Activated naive CD4-positive, alpha-beta T cell treated with Interleukin-2 at 50 U/mL for 16 hours (primary cell): ENCODE results near the gene CCDC141.
A peak's percentile ranks its signal among the peaks of the same experiment; 100 is the strongest.
"Not testable (repeated sequence)": the region's sequence is repeated elsewhere in the genome, so short reads cannot be mapped to it uniquely, and the experiment has no call there.

ENCODE experiments used
- DNase-seq: peaks from one replicate; pipeline ENCODE4 v3.0.0-alpha.2; 2020

CCDC141 gene

DNA sequence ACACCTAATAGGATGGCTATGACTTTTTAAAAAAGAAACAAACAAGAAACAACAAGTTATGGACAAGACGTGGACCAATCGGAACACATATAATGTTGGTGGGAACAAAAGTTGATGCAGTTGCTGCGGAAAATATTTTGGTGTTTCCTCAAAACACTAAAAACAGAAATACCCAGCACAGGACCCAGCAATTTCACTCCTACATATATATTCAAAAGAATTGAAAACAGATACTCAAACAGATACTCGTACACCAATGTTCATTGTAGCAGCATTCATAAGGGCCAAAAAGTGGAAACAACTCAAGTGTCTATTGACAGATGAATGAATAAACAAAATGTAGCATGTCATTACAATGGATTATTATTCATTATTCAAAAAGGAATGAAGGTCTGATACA, 12.1 kb downstream of the CCDC141 start:
- DNase-seq: no peak

DNA sequence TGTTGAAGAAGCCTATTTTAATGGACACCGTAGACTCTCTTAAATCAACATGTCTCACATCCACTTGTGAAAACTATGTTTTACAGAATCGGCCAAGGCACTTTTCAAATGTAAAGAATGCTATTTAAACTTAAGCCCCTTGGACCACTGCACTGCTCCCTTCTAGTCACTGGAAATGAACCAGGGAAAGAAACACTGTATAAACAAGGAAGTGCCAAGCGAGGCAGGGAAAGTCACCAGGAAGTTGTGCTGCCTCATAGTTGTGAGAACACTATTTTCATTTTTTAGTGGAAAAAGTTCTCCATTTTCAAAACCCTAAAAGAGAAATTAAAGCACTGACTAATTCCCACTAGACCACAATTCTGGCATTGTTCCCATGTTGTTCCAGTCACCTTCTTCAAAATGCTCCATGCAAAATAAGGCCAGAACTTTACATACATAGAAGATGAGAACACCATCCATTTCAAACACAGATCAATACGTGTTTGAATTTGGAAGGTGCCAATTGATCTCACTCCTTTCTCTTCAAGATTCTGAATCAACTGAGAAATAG, 13.5 kb downstream of the CCDC141 start:
- DNase-seq: no peak

DNA sequence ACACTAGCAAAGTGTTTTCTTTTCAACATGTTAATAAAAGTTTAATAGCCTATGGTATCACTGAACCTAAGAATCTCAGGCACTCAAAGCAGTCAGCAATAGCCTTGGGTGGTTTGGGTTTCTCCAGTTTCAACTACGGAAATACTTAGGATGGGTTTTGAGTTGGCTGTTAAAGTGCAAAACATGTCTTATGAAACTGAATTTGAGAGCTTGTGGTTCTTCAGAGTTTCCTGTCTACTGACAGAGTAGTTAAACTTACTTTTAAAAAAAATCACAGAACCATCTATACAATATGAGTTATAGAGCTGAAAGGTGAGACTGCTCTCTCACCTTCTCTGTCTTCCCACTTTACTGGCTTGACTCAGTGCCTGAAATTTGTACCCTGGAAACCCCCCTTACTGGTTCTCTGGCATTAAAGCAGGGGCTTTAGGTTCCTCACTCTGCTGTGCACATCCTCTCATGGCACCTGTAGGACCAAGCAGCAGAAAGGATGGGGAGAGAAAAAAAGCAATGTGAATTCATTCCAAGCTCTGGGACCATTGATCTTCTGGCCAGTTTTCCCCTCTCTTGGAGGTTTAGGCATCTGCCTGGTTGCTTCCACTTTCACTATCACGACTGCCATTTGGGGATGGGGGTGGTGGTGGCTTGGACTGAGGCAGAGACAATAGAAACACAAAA, 18.1 kb downstream of the CCDC141 start:
- peak; percentile 8 for DNase-seq

DNA sequence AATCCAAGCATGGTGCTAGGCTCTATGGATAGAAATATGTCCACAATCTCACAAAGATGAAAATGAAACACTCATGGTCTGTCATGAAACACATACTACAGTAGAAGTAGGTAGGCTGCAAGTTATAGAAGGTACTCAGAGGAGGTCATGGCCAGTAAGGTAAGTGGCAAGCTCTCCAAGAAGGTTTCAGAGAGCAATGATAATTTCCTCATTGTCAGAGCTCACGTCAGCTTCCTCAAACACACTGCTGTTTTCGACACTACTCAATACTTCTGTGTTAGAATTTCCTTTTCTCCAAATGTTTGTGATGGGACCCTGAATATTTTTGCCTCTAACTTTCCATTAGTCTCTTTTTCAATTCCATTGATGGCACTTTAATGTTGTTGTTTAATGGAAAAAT, 25.5 kb downstream of the CCDC141 start:
- no peak for DNase-seq

DNA sequence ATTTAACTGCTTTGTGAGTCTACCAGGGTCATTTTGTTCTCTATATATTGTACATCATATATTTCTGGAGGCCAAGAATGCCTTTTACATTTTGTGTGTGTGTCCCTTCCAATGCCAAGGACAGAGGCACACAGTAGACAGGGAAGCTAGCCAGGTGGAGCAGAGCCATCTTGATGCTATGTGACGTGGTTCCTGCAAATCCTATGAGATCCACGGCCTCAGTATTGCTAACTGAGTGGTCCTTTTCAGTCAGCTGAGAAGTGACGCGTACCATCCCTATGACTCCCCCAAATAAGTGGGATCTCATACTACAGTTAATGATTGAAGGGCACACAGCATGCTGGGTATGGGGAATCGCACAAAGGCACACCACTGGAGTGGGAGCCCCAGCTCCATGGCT, 27.3 kb downstream of the CCDC141 start:
- no peak for DNase-seq

DNA sequence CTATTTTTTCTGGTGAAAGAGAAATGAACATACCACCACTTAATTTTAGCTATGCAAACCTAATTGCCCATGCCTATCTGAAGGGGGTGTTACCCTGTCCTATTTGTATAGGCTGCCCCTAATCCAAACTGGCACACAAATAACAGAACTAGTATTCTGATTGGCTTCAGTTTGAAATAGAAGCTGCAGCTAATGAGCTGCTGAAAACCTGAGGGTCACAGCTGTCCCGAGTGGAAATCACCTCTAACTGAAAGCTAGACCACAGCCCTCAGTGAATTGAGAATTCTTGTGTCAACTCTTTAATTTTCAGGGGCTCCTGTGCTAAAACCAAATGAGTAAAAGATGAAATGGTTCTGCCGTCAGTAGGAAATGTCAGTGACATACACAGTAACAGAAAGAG, 28.7 kb downstream of the CCDC141 start:
- DNase-seq: no peak

DNA sequence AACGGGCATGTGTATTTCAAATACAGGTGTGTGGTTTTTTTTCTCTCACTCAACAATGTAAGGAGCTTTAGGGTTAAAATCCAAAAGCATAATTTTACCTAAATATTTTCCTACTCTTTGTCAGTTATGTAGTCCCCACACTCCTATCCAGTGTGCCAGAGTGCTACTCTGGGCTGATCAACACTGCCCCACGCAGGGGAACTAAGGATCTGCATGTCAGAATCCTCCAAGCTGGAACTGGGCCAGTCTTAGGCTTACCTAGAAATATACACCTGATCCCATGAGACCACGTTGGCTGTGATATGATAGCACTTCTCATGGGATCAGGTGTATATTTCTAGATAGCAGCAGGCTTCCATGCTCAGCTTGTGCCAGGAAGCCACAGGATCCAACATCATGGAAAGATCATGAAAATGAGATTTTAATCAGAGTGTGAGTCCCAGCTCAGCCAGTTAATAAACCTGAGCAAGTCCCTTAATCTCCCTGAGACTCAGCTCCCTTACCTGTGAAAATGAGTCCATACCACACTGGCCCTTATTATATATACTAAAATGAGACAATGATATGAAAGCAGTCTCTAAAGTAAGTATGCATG, 29.7 kb downstream of the CCDC141 start:
- no peak for DNase-seq

DNA sequence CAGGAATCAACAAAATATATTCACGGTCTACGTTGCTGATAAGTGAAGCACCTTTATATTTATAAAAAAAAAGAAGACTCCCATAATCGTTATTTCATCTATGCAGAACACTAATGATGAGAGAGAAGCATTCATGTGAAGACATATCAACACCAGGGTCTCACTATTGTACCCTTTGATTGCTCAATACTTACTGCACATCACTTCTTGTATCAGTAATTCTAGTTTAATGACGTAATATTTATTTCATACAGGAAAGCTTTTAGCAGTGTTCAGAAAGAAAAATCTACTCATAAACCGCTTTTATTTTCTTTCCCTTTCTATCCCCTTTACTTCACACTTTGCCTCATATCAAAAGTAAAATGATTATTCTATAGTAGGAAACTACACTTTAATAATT, 30.7 kb downstream of the CCDC141 start:
- no peak for DNase-seq

DNA sequence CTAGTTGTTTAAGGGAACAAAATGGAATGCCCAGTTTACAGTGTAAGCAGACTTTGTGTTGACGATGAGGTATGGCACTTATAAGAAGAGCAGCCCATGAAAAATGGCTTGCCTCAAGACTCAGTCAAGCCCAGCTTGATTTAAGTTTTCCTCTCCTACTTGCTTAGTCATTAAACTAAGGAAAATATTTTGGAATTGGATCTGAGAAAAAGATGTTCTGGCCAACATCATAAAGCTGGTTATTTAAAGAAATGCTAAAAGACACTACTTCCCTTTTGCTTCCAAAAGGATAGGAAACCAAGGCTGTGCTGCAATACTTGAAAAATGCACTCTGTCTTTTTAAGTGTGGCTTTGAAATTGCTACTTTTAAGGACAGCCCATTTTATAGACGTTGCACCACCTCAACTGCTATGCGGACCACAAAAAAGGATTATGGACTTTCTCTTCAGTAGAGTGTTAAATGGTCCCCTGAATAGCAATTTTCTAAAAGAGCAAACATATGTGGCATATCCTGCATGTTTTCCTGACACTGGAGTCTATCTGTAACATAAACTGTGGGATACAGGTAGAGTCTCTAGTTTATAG, 32.1 kb downstream of the CCDC141 start:
- DNase-seq: no peak

DNA sequence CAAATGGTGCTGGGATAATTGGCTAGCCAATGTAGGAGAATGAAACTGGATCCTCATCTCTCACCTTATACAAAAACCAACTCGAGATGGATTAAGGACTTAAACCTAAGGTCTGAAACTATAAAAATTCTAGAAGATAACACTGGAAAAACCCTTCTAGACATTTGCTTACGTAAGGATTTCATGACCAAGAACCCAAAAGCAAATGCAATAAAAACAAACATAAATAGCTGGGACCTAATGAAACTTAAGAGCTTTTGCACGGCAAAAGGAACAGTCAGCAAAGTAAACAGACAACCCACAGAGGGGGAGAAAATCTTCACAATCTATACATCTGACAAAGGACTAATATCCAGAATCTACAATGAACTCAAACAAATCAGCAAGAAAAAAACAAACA, 35.7 kb downstream of the CCDC141 start:
- DNase-seq: not testable (repeated sequence)

DNA sequence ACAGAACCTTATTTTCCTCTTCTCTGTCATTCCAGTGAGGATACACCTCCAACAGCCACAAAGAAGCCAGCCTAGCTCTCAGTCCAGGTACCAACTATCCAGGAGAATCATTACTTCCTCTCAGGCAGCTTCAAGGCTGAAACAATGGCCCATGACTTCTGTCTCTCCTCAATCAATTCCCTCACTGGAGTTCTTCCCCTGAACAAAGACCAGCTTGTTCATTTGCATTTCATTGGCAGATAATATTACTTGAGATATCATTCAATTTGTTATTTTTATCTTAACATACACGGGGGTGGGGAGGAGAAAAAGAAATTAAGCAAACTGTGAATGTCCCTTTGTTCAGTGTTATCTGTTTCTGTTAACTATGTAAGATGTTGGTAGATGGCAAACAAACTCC, 44.0 kb downstream of the CCDC141 start:
- DNase-seq: no peak

DNA sequence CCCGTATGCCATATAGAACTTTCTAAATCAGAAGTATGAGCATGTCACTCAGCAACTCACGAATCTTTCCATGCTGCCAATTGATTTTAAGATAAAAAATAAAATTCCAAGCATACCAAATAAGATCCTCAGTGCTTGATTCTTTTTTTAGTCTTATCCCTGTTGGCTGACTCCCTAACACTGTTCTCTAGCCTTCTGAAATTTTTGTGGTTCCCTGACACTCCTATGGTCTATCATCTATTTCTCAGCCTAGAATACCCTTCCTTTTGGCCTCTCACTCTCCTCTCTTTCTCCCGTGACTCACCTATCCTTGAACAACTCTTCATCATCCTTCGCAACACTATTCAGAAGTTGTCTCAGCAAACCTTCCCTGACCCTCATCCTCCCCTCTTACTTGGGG, 50.5 kb downstream of the CCDC141 start:
- no peak for DNase-seq

DNA sequence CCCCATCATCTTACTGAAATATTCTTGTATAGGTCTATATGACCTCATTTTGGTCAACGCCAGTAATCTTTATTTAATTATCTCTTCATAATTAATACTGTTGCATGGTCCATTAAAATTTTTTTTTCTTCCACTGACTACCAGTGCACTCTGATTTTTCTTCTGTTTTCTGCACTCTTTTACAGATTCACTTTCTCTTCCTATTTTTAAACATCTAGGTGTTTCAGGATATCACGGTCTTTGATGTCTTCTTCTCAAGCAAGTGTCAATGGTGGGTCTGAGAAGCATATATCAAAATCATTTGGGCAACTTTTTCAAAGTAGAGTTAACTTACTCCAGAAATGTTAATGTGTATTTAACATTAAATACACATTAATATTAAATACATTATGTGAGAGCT, 51.4 kb downstream of the CCDC141 start:
- no peak for DNase-seq

DNA sequence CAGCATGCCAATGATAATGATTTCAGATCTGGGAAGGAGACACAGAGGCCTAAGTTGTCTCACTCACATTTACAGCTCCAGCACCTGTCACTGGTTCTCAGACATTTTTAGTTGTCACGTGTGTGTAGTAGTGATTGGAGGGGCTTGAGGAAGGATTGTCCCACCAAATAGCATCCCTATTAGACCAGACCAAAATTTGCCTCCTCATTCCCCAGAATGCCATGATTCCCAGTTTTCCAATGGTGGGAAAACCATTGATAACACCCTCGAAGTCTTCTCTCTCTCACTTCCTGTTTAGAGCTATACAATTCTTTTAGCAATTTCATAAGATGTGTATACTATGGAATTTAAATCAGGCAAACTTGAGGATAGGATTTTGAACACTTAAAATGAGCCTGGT, 52.5 kb downstream of the CCDC141 start:
- DNase-seq: no peak

DNA sequence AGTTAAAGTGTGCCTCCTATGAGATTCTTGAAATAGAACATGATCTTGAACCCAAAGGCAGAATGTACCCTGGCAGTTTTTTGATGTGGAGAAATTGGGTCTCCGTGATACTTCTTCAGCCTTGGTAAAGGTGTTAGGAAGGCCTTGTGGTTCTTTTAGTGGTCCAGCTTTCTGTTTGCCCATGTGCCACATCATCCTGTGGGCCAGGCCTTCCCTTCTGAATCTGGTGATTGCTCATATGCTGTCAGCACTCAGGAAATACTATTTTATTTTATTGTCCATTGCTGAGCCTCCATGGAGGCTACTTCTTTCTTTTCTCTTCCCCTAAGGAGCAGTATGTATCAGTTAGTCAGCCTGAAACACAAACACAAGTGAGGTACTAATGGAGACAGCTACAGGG, 52.9 kb downstream of the CCDC141 start:
- no peak for DNase-seq

DNA sequence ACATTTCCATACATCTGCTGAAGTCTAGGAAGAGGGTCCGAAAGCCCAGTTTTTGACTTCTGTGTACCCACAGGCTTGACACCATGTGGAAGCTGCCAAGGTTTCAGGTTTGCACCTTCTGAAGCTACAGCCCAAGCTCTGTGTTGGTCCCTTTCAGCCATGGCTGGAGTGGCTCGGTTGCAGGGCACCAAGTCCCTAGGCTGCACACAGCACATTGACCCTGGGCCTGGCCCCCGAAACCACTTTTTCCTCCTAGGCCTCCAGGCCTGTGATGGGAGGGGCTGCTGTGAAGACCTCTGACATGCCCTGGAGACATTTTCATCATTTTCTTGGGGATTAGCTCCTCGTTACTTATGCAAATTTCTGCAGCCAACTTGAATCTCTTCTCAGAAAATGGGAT, 55.7 kb downstream of the CCDC141 start:
- no peak for DNase-seq

DNA sequence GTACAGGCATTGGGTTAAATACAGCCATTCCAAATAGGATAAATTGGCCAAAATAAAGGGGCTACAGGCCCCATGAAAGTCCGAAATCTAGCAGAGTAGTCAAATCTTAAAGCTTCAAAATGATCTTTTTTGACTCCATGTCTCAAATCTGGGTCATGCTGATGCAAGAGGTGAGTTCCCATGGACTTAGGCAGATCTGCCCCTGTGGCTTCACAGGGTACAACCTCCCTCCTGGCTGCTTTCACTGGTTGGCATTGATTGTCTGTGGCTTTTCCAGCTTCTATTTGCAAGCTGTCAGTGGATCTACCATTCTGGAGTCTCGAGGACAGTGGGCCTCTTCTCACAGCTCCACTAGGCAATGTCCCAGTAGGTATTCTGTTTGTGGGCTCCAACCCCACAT, 56.1 kb downstream of the CCDC141 start:
- no peak for DNase-seq

DNA sequence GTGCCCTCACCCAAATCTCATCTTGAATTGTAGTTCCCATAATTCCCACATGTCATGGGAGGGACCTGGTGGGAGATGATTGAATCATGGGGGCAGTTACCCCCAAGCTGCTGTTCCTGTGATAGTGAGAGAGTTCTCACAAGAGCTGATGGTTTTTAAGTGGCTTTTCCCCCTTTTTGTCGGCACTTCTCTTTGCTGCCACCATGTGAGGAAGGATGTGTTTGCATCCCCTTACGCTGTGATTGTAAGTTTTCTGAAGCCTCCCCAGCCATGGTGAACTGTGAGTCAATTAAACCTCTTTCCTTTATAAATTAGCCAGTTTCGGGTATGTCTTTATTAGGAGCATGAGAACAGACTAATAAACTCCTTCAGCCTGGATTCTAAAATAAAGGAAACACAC, 57.2 kb downstream of the CCDC141 start:
- DNase-seq: not testable (repeated sequence)

DNA sequence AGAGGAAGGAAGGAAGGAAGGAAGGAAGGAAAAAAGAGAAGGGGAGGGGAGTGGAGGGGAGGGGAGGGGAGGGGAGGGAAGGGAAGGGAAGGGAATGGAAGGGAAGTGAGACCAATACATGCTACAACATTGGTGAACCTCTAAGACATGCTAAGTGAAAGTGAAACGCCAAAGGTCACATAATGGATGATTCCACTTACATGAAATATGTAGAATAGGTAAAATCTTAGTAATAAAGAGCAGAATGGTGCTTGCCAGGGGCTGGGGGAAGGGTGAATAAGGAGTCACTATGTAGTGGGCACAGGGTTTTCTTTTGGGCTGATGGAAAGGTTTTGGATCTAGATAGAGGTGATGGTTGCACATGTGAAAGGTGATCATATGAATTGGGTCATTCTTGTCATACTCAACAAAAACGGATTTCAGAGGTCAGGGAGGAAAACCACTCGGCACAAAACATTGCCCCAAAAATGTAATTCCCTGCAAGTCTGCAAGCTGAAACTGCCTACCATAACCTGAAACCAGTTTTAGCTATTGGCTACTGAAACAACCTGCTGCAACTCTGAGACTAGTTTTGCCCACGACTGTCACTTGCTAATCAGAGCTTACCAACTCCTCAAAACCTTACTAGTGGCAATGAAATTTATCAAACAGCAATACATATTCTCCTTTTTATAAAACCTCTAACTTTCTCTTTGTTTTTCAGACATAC, 59.2 kb downstream of the CCDC141 start:
- no peak for DNase-seq

DNA sequence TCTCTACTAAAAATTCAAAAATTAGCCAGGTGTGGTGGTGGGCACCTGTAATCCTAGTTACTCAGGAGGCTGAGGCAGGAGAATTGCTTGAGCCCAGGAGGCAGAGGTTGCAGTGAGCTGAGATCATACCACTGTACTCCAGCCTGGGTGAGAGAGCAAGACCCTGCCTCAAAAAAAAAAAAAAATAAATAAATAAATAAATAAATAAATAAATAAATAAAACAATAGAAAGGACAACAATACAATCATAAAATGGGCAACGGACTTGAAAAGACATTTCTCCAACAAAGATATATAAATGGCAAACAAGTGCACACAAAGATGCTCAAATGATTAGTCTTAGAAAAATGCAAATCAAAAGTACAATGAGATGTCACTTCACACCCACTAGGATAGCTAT, 60.5 kb downstream of the CCDC141 start:
- not testable (repeated sequence) for DNase-seq

DNA sequence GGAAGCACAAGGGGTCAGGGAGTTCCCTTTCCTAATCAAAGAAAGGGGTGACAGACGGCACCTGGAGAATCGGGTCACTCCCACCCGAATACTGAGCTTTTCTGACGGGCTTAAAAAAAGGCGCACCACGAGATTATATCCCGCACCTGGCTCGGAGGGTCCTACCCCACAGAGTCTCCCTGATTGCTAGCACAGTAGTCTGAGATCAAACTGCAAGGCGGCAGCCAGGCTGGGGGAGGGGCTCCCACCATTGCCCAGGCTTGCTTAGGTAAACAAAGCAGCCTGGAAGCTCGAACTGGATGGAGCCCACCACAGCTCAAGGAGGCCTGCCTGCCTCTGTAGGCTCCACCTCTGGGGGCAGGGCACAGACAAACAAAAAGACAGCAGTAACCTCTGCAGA, 67.3 kb downstream of the CCDC141 start:
- DNase-seq: not testable (repeated sequence)

DNA sequence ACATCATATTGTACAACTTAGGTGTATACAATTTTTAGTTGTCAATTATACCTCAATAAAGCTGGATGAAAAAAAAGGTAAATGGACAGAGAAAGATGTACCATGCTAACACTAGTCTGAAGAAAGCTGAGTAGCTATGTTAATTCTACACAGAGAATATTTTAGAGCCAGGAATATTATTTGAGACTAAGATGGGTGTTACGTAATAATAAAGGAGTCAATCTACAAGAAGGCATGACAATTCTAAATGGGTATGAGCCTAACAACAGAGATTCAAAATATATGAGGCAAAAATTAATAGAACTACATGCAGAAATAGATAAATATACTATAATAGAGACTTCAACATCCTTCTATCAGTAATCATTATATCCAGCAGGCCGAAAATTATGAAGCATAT, 69.1 kb downstream of the CCDC141 start:
- no peak for DNase-seq

DNA sequence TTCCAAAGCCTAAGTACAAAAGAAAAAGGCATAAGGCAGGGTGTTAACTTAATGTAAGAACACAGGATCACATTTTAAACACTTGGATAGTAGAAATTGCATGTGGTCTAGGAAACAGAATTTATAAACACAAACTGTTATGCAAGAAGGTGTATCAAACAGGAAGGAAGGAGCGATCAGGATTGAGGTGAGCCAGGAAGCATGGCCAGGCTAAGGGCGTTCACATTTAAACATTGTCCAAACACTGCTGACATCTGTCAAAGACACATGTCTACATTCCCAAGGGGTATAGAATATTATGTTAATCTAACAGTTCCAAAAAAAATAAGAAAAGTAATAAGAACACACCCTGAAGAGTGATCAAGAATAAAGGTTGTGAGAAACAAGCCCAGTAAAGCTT, 71.3 kb downstream of the CCDC141 start:
- no peak for DNase-seq

DNA sequence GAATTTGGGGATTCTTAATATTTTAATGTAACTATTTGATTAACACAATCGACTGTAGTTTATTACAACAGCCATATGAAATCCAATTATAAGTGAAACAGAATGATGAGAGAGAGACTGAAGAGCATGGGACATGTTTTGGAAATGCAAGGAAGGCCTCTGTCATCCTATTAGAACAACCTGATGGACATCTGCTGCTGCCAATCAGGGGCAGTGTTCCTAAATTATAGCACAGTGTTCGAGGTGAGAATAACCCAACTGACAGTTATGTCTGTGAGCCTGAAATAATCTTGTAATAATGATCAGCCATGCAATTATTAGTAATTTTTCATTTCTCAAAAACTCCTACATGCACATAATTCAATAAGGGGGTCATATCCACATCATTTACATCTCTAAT, 73.6 kb downstream of the CCDC141 start:
- DNase-seq: no peak
